Measurements from ENCODE around the gene TMEM144. TPM values are rescaled to one million over a fixed set of nuclear protein-coding genes. Genes with fewer than 3 reads are reported as not detected.

The TMEM144 gene
- total RNA-seq, 1 experiment from 2014 or later: 5.4 TPM

DNA sequence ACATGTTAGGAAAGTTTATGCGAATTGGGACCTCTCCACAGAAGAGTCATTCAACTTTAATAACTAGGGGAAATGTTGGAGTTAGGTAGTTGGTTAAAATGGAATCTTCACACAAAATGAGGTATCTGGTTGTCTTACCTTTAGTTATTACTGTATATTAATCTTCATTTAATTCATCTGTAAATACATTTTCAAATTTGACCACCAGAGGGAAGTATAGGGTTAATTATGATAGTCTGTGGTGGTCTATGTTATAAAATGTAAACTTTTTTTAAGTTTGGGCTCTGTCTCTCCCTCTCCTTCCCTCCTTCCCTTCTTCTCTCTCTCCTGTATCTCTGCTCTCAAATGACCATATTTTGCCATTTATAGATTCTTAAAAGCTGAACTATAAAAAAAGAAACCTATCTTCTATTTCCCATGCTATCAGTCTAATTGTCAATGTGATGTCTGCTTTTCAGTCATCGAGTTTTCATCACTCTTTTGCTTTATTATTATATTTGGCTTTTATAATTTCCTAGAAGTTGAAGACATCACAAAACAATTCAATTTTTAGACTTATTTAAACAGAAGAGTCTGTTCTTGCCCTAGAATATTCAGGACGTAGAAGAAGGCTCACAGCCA lies 49.8 kb downstream of the TMEM144 start:
- no peak for TF ChIP-seq EZH2 (IDR thresholded peaks at IDR 0.05; ENCODE audit: low read length, unreplicated experiment)
- TF ChIP-seq, protein P1, sequence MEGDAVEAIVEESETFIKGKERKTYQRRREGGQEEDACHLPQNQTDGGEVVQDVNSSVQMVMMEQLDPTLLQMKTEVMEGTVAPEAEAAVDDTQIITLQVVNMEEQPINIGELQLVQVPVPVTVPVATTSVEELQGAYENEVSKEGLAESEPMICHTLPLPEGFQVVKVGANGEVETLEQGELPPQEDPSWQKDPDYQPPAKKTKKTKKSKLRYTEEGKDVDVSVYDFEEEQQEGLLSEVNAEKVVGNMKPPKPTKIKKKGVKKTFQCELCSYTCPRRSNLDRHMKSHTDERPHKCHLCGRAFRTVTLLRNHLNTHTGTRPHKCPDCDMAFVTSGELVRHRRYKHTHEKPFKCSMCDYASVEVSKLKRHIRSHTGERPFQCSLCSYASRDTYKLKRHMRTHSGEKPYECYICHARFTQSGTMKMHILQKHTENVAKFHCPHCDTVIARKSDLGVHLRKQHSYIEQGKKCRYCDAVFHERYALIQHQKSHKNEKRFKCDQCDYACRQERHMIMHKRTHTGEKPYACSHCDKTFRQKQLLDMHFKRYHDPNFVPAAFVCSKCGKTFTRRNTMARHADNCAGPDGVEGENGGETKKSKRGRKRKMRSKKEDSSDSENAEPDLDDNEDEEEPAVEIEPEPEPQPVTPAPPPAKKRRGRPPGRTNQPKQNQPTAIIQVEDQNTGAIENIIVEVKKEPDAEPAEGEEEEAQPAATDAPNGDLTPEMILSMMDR (conservative IDR thresholded peaks at IDR 0.05; ENCODE audit: low read depth, low read length): peak; percentile 56
- no peak overlapping the region for H3K4me3 ChIP-seq (ENCODE audit: low read length)
- H2AFZ ChIP-seq (ENCODE audit: low read length): no peak overlapping the region
- no peaks in the 10 kb centered on the region for H3F3A ChIP-seq (ENCODE audit: low read length, unreplicated experiment)
- no peaks in the 10 kb centered on the region for H3K9me2 ChIP-seq (replicated peaks; ENCODE audit: low read length)
- no peak overlapping the region for H3K9ac ChIP-seq (ENCODE audit: low read length)
- H3K27ac ChIP-seq (ENCODE audit: low read length): no peak overlapping the region
- no peak for ATAC-seq
- H3K79me2 ChIP-seq (ENCODE audit: low read length): no peaks in the 10 kb centered on the region
- H3K36me3 ChIP-seq (ENCODE audit: low read depth, low read length): no peaks in the 10 kb centered on the region
- ChIA-PET CTCF (no interaction called here), POLR2A (ENCODE audit: unreplicated experiment) (no interaction called here)
- BruUV-seq (replicated peaks): no TSS peak
- H4K20me1 ChIP-seq (ENCODE audit: low read length): no peaks in the 10 kb centered on the region
- DNase-seq: peak; percentile 70
- H3K9me3 ChIP-seq (ENCODE audit: low read length): no peaks in the 10 kb centered on the region
- no peaks in the 10 kb centered on the region for H3K4me1 ChIP-seq (ENCODE audit: insufficient read depth, low read length)
- no peak overlapping the region for H3K4me2 ChIP-seq (ENCODE audit: low read length)
- no peaks in the 10 kb centered on the region for H3K27me3 ChIP-seq (ENCODE audit: low read length)
- intact Hi-C loops (cut with micrococcal nuclease): loop anchor here (1.0 to 10.0 kb wide), 6 partner anchors 62 to 365 kb away; no protein-coding TSS in a partner anchor

DNA sequence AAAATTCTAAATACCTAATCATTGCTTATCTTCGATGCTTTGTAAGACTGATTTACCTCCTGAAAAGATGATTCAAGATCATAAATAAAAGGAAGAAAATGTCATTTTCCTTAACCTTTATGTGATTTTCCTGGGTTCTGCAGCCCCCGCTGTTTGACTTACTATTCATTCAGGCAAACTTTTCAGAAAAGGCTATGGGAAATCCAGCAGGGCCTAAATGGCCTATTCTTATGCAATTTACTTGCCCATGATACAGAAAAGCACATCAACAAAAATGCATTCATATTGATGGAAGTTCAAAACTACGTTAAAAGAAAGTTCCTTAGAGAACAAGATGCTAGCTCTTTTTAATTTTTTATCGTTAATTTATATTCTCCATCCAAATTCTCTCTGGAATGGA lies 51.2 kb downstream of the TMEM144 start:
- Histone ChIP-seq H4K20me1 (ENCODE audit: low read length) (no peaks in the 10 kb centered on the region), H2AFZ (ENCODE audit: low read length) (no peak overlapping the region), H3K9me3 (ENCODE audit: low read length) (no peaks in the 10 kb centered on the region), H3F3A (ENCODE audit: low read length, unreplicated experiment) (no peaks in the 10 kb centered on the region), H3K4me3 (ENCODE audit: low read length) (no peak overlapping the region), H3K9ac (ENCODE audit: low read length) (no peak overlapping the region), H3K27ac (ENCODE audit: low read length) (no peak overlapping the region), H3K36me3 (ENCODE audit: low read depth, low read length) (no peaks in the 10 kb centered on the region), H3K4me1 (ENCODE audit: insufficient read depth, low read length) (no peaks in the 10 kb centered on the region), H3K4me2 (ENCODE audit: low read length) (no peak overlapping the region), H3K27me3 (ENCODE audit: low read length) (no peaks in the 10 kb centered on the region), H3K79me2 (ENCODE audit: low read length) (no peaks in the 10 kb centered on the region), H3K9me2 (replicated peaks; ENCODE audit: low read length) (no peaks in the 10 kb centered on the region)
- POLR2A ChIA-PET (ENCODE audit: unreplicated experiment): no interaction called here
- ATAC-seq (no peak), DNase-seq (no peak)
- no peak for TF ChIP-seq EZH2phosphoT487 (IDR thresholded peaks at IDR 0.05; ENCODE audit: borderline replicate concordance, low read length)
- TF ChIP-seq, protein P1 (conservative IDR thresholded peaks at IDR 0.05; ENCODE audit: low read depth, low read length): no peak
- intact Hi-C loops (cut with micrococcal nuclease): loop anchor here (2.0 to 10.0 kb wide), 4 partner anchors 61 to 231 kb away; no protein-coding TSS in a partner anchor
- no TSS peak for BruUV-seq (replicated peaks)
- CTCF ChIA-PET: no interaction called here

DNA sequence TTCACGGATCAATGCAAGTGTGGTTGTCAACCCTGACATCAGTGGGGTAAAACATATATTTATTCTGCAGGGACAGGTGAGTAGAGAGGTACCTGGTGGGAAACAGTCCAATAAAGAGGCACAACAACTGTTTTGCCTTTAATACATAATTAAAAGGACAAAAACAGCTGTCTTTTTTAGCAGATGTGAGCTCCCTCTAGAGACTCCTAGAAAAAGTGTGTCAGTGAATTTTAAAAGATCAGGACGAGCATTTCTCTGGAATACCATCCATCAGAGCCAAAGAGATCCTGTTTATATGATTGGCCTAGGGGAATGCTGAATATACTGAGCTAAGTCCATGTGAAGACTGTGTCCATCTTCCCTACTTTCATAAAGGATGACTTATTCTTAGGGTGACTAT lies 58.3 kb downstream of the TMEM144 start:
- Histone ChIP-seq H3K4me3 (ENCODE audit: low read length) (no peak overlapping the region), H3K9me3 (ENCODE audit: low read length) (no peaks in the 10 kb centered on the region), H3K4me1 (ENCODE audit: insufficient read depth, low read length) (no peaks in the 10 kb centered on the region), H3K79me2 (ENCODE audit: low read length) (no peaks in the 10 kb centered on the region), H3K27me3 (ENCODE audit: low read length) (no peaks in the 10 kb centered on the region), H2AFZ (ENCODE audit: low read length) (no peak overlapping the region), H4K20me1 (ENCODE audit: low read length) (no peaks in the 10 kb centered on the region), H3F3A (ENCODE audit: low read length, unreplicated experiment) (no peaks in the 10 kb centered on the region), H3K9me2 (replicated peaks; ENCODE audit: low read length) (no peaks in the 10 kb centered on the region), H3K4me2 (ENCODE audit: low read length) (no peak overlapping the region), H3K27ac (ENCODE audit: low read length) (no peak overlapping the region), H3K9ac (ENCODE audit: low read length) (no peak overlapping the region), H3K36me3 (ENCODE audit: low read depth, low read length) (no peaks in the 10 kb centered on the region)
- intact Hi-C loops (cut with micrococcal nuclease): loop anchor here (10.0 kb wide), 1 partner anchor 106 kb away; no protein-coding TSS in a partner anchor
- ChIA-PET CTCF (interaction anchor here (0.6 to 0.7 kb wide), 2 partner anchors 32 to 385 kb away, joined by 3 read pairs; no protein-coding TSS in a partner anchor), POLR2A (ENCODE audit: unreplicated experiment) (no interaction called here)
- TF ChIP-seq EZH2phosphoT487 (IDR thresholded peaks at IDR 0.05; ENCODE audit: borderline replicate concordance, low read length): no peak
- TF ChIP-seq, protein P1 (conservative IDR thresholded peaks at IDR 0.05; ENCODE audit: low read depth, low read length): peak; percentile 40
- DNase-seq (no peak), ATAC-seq (no peak)
- no TSS peak for BruUV-seq (replicated peaks)

Data from PC-3 (cell line).